H1 (cell line): ENCODE data around the gene RBBP9. TPM values are rescaled to one million over a fixed set of nuclear protein-coding genes. Genes with fewer than 3 reads are reported as not detected.

Experiments used
- CHD7 ChIP-seq: fragments of 300-600 bp; sonication (generic); IDR thresholded peaks from 2 replicates; pipeline ENCODE4 v1.7.1; 2012; ENCODE audit warnings: low read length, moderate library complexity, mild to moderate bottlenecking, inconsistent platforms; ENCODE audit not compliant: insufficient replicate concordance
- RAD21 ChIP-seq, 2 experiments: IDR thresholded peaks in 1 of 2; conservative IDR thresholded peaks in 1 of 2; 2 replicates each; pipeline ENCODE4 v1.6.1; 2011; ENCODE audit warnings: low read depth in 2 of 2, low read length in 2 of 2, improper control_type of control experiment in 1 of 2, inconsistent platforms in 1 of 2, mild to moderate bottlenecking in 1 of 2, moderate library complexity in 1 of 2
- TAF7 ChIP-seq: optimal IDR thresholded peaks from 2 replicates; pipeline ENCODE3; 2011; ENCODE audit warnings: low read depth, mild to moderate bottlenecking, inconsistent platforms, low read length, moderate library complexity, borderline replicate concordance
- polyA plus RNA-seq, 7 experiments: library from polyadenylated mRNA; depleted of rRNA in 3 of 7; stranded (reverse) in 5 of 7; unstranded in 2 of 7; fragments of >200 nt in 5 of 7; fragments of 200-250 nt in 2 of 7; gene quantifications; 1 replicate in 5 of 7; 2 replicates in 1 of 7; 4 replicates in 1 of 7; pipeline versions ENCODE4 v1.2.1 to v1.2.3, GENCODE V29; 2011 to 2013; ENCODE audit warnings: missing spikeins in 2 of 7, mixed read lengths in 2 of 7
- total RNA-seq: library from RNA; stranded (reverse); fragmentation: NEBNext Ultra II Directional; extraction: Animal tissue kit (Norgen Biotek cat#: 25700); gene quantifications from 2 replicates; pipeline ENCODE4 v1.2.1, GENCODE V29; 2021

Gene RBBP9
- total and polyA plus RNA-seq, 2 of the 8 experiments (the other 6 are each of a cell fraction or from before 2014, with no cell fraction given), result 9.5 to 13.5 TPM

- no peak for TF ChIP-seq CHD7
- no peak for TF ChIP-seq RAD21 (IDR thresholded peaks at IDR 0.05 in 1 of 2, conservative IDR thresholded peaks at IDR 0.05 in 1 of 2; ENCODE audit: low read depth in 2 of 2, low read length in 2 of 2)
- TF ChIP-seq TAF7, result no peak
These were observed 983 bp downstream of the RBBP9 start (continued) for GRCh38 chr20:18496042-18496441.
